ENCODE results near the gene CLEC17A.

CLEC17A gene

DNA sequence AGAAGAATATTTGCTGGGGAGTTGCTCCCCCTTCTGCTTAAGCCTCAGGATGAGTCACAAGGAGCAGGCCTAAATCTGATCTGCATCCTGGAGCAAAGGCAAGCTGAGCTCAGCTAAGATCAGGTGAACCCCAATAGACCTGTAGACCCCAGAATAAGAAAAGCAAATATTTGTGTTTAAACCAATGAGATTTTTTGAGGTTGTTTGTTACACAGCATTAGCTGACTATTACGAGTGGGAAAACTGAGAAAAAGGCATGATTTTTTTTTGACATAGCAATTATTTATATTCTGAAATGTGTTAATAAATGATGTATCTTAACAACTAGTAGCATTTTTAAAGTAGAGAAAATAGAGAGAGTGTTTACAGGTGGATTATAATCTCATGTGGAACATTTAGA, 46.7 kb downstream of the CLEC17A start:
- DNase-seq: no peak
- no peak for TF ChIP-seq GATA1 (IDR thresholded peaks at IDR 0.05; ENCODE audit: low read depth, low read length)
- no peak for TF ChIP-seq POLR2A (IDR thresholded peaks at IDR 0.05; ENCODE audit: low read length)

- peak; percentile 25 to 48 for DNase-seq
- TF ChIP-seq GATA1 (IDR thresholded peaks at IDR 0.05; ENCODE audit: low read depth, low read length) (no peak), POLR2A (IDR thresholded peaks at IDR 0.05; ENCODE audit: low read length) (no peak)
These were observed 49.4 kb downstream of the CLEC17A start for GRCh38 chr19:14632286-14632685.

DNA sequence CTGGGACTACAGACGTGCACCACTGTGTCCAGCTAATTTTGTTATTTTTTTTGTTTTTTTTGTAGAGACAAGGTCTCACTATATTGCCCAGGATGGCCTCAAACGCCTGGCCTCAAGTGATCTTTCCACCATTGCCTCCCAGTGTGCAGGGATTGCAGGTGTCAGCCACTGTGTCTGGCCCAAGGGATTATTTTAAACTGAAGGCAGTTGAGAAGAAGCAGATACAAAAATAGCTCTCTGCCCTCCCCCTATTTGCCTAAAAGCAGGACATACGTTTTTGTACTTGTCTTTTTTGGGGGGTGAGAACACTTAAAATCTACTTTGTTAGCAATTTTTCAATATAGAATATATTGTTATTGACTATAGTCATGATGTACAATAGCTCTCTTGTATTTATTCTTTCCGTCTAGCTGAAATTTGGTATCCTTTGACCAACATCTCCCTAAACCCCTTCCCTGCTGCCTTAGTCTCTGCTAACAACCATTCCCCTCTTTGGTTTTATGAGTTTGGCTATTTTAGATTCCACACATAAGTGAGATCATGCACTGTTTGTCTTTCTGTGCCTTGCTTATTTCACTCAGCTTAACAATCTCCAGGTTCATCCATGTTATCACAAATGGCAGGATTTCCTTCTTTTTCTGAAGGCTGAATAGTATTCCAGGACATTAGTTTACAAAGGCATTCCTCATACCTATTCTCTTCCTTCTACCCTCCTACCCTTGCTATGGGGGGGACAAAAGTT, 56.8 kb downstream of the CLEC17A start:
- TF ChIP-seq POLR2A (IDR thresholded peaks at IDR 0.05; ENCODE audit: low read length): no peak
- no peak for TF ChIP-seq GATA1 (IDR thresholded peaks at IDR 0.05; ENCODE audit: low read depth, low read length)

DNA sequence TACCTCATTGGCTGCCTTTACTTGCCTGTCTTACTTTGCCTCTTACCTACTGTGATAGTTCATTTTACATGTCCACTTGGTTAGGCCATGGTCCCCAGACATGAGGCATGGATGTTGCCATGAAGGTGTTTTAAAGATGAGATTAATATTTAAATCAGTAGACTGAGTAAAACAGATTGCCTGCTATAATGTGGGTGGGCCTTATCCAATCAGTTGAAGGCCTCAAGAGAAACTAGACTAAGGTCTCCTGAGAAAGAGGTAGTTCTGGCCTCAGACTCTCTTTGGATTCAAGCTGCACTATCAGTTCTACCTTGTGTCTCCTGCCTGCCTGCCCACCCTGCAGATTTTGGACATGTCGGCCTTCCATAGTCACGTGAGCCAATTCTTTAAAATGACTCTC, 65.6 kb downstream of the CLEC17A start:
- TF ChIP-seq GATA1 (IDR thresholded peaks at IDR 0.05; ENCODE audit: low read depth, low read length) (no peak), POLR2A (IDR thresholded peaks at IDR 0.05; ENCODE audit: low read length) (no peak)
- DNase-seq: no peak

More for the DNA sequence above, 56.8 kb downstream of the CLEC17A start:
- no peak for DNase-seq

GRCh38 chr19:14649020-14649419, 66.1 kb downstream of the CLEC17A start:
- TF ChIP-seq GATA1 (IDR thresholded peaks at IDR 0.05; ENCODE audit: low read depth, low read length) (no peak), POLR2A (IDR thresholded peaks at IDR 0.05; ENCODE audit: low read length) (no peak)
- DNase-seq: no peak

DNA sequence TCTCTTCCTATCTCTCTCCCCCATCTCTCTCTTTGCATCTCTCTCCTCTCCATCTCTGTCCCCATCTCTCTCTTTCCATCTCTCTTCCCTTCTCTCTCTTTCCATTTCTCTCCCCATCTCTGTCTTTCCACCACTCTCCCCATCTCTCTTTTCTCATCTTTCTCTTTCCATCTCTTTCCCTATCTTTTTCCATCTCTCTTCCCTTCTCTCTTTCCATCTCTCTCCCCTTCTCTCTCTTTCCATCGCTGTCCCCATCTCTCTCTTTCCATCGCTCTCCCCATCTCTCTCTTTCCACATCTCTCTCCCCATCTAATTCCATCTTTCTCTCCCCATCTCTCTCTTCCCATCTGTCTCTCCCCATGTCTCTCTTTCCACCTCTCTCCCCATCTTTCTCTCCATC, 67.3 kb downstream of the CLEC17A start:
- TF ChIP-seq POLR2A (IDR thresholded peaks at IDR 0.05; ENCODE audit: low read length) (no peak), GATA1 (IDR thresholded peaks at IDR 0.05; ENCODE audit: low read depth, low read length) (no peak)
- no peak for DNase-seq

DNA sequence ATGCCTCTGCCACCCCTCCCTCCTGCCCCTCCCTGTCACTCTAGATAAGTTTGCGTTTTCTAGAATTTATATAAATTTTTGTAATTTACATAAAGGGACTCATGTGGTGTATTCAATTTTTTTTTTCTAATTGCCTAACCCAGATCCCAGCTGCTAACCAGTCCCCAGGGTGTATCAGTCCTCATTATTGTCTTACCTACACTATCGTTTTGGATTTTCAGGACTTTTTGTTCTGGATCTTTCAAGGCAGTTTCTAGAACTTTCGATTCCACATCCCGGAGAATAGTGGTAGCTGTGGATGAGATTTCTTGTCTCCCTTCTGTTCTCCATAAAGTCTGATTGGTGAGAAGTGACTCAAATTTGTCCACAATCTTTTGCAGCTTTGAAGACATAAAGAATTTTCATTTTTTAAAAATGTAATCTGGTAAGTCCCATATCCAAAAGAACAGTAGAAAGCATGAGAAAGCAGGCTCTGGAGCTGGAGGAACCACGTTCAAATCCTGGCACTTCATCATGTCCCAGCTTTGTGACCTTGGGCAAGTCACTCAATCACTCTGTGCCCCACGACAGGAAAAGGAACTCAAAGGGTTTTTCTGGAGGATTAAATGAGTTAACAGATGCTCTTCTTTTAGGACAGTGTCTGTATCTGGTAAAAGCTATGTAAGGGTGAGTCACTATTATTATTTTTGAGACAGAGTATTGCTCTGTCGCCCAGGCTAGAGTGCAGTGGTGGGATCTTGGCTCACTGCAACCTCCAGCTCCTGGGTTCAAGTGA, 72.1 kb downstream of the CLEC17A start:
- TF ChIP-seq POLR2A (IDR thresholded peaks at IDR 0.05; ENCODE audit: low read length) (no peak), GATA1 (IDR thresholded peaks at IDR 0.05; ENCODE audit: low read depth, low read length) (no peak)
- no peak for DNase-seq

GRCh38 chr19:14655726-14656125, 72.8 kb downstream of the CLEC17A start:
- TF ChIP-seq POLR2A (IDR thresholded peaks at IDR 0.05; ENCODE audit: low read length) (no peak), GATA1 (IDR thresholded peaks at IDR 0.05; ENCODE audit: low read depth, low read length) (no peak)
- DNase-seq: no peak

DNA sequence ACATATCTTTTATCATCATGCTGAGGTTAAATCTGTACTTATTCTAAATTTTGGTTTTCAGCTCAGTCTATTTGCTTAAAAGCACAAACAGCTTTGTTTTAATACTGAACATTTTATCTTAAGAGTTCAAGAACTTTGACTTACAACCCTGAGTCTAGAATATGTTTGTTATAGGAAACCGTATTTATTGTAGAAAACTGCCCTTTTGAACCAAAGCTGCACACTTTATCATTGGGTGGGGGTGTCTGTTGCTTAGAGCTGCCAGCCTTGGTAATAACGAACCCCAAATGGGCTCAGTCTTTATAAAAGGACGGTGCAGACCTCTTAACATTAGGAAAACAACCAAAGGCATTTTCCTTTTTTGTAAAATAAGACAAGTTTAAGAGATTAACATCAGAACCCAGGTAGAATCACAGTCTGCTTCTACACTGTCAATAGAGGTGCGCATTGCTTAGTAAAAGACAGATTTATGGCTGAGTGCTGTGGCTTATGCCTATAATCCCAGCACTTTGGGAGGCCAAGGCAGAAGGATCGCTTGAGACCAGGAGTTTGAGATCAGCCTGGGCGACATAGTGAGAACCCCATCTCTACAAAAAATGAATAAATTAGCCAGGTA, 77.1 kb downstream of the CLEC17A start:
- TF ChIP-seq POLR2A (IDR thresholded peaks at IDR 0.05; ENCODE audit: low read length) (no peak), GATA1 (IDR thresholded peaks at IDR 0.05; ENCODE audit: low read depth, low read length) (no peak)
- no peak for DNase-seq

DNA sequence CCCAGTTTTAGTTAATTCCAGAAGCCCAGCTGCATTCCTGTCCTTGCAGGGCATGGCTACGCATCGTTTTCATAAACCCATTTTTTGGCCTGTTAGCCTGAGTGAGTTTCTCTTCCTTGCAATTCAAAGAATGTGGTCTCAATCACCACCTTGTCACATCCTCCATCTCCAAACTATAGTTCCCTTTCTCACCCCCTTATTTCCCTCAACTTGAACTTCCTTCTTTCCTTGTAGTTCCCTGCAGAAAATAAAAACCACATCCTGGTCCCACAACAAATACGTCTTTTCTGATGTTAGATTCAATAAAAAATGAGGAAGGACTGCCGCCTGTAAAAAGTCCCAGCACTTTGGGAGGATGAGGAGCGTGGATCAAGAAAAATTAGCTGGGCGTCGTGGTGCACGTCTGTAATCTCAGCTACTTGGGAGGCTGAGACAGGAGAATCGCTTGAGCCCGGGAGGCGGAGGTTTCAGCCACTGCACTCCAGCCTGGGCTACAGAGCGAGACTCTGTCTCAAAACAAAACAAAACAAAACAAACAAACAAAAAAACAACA, 78.6 kb downstream of the CLEC17A start:
- no peak for TF ChIP-seq POLR2A (IDR thresholded peaks at IDR 0.05; ENCODE audit: low read length)
- no peak for TF ChIP-seq GATA1 (IDR thresholded peaks at IDR 0.05; ENCODE audit: low read depth, low read length)
- DNase-seq: no peak
